ENCODE results near the gene JTB.
"Not testable (repeated sequence)": the region's sequence is repeated elsewhere in the genome, so short reads cannot be mapped to it uniquely, and the experiment has no call there.

DNA sequence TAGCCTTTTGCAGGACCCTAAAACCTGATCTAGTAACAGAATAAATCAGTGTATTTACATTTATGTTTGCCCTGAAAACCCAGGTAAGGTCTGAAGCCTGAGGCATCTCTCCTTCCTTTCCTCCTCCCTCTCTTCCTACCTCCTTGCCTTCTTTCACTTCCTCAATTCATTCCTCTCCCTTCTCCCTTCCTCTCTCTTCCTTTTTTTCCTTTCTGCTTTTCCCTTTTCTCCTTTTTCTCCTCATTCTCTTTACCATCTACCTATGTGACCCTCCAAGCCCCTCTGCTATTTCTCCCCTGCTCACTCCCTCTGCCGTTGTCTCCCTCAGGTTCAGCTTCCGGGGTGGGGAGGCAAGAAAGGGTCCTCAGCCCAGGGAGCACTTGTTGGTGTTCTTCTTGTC is 4.3 kb upstream of the JTB start:
- TF ChIP-seq, protein P1, sequence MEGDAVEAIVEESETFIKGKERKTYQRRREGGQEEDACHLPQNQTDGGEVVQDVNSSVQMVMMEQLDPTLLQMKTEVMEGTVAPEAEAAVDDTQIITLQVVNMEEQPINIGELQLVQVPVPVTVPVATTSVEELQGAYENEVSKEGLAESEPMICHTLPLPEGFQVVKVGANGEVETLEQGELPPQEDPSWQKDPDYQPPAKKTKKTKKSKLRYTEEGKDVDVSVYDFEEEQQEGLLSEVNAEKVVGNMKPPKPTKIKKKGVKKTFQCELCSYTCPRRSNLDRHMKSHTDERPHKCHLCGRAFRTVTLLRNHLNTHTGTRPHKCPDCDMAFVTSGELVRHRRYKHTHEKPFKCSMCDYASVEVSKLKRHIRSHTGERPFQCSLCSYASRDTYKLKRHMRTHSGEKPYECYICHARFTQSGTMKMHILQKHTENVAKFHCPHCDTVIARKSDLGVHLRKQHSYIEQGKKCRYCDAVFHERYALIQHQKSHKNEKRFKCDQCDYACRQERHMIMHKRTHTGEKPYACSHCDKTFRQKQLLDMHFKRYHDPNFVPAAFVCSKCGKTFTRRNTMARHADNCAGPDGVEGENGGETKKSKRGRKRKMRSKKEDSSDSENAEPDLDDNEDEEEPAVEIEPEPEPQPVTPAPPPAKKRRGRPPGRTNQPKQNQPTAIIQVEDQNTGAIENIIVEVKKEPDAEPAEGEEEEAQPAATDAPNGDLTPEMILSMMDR (IDR thresholded peaks at IDR 0.05) = not testable (repeated sequence)
- not testable (repeated sequence) for TF ChIP-seq EZH2, EZH2phosphoT487 (IDR thresholded peaks at IDR 0.05)
